Omental fat pad (tissue), 4 donors: Measurements from ENCODE around the gene HIPK2. TPM values are rescaled to one million over a fixed set of nuclear protein-coding genes. Genes with fewer than 3 reads are reported as not detected.
A peak's percentile ranks its signal among the peaks of the same experiment; 100 is the strongest.

Source experiments
- ATAC-seq: fragments of 150-250 bp; one replicate; pipeline ENCODE4 v1.9.1; 2016; ENCODE audit warnings: mild to moderate bottlenecking, moderate library complexity; ENCODE audit not compliant: low FRiP score
- DNase-seq: peaks from one replicate; pipeline ENCODE4 v3.0.0-alpha.2; 2019; ENCODE audit warnings: low spot score
- CTCF ChIP-seq, 3 donors: fragments of 450-650 bp; IDR thresholded peaks; one replicate each; pipeline ENCODE4 v1.5.1; 2016 to 2017; ENCODE audit warnings: antibody characterized with exemption in 3 of 3, mild to moderate bottlenecking in 3 of 3, moderate library complexity in 2 of 3
- total RNA-seq, 4 donors: library from RNA; depleted of rRNA; stranded (reverse); fragments of >200 nt; gene quantifications; one replicate each; pipeline ENCODE4 v1.1.0, GENCODE V29; 2016

The HIPK2 gene
- total RNA-seq, 4 donors from 2014 or later = 39.6 to 90.3 (median 70.0) TPM

GRCh38 chr7:139784648-139785047 lies 6.8 kb upstream of the HIPK2 start:
- no peak for DNase-seq
- TF ChIP-seq CTCF (IDR thresholded peaks at IDR 0.05) = no peak
- ATAC-seq = no peak

GRCh38 chr7:139783647-139784385 lies 6.0 kb upstream of the HIPK2 start:
- ATAC-seq = no peak
- no peak for DNase-seq
- TF ChIP-seq CTCF (IDR thresholded peaks at IDR 0.05) = no peak

GRCh38 chr7:139782932-139783331 lies 5.1 kb upstream of the HIPK2 start:
- ATAC-seq (no peak), DNase-seq (no peak)
- TF ChIP-seq CTCF (IDR thresholded peaks at IDR 0.05) = no peak

GRCh38 chr7:139777133-139777891 lies 486 bp downstream of the HIPK2 start:
- ATAC-seq (peak; percentile 24), DNase-seq (no peak)
- no peak for TF ChIP-seq CTCF (IDR thresholded peaks at IDR 0.05)

GRCh38 chr7:139776486-139777132 lies 1.2 kb downstream of the HIPK2 start:
- DNase-seq (no peak), ATAC-seq (no peak)
- TF ChIP-seq CTCF (IDR thresholded peaks at IDR 0.05) = no peak

GRCh38 chr7:139775829-139776266 lies 1.9 kb downstream of the HIPK2 start:
- DNase-seq = peak; percentile 70
- peak; percentile 49 for ATAC-seq
- TF ChIP-seq CTCF (IDR thresholded peaks at IDR 0.05) = peak in 1 of 3 donors; percentile 14
